Measurements from ENCODE around the gene DCP2.

GRCh38 chr5:112934366-112934663 lies 42.3 kb upstream of the DCP2 start:
- TF ChIP-seq CTCF (IDR thresholded peaks at IDR 0.05) (no peak), ZFX (IDR thresholded peaks at IDR 0.05; ENCODE audit: borderline replicate concordance) (no peak)

Measured in 22Rv1 (cell line).